H9 (cell line): ENCODE data around the gene SLC1A1. TPM values are rescaled to one million over a fixed set of nuclear protein-coding genes. Genes with fewer than 3 reads are reported as not detected.

Experiments used
- DNase-seq: peaks from one replicate; pipeline ENCODE4 v3.0.0-alpha.2; 2017
- H2AFZ ChIP-seq: one replicate; pipeline ENCODE4 v1.6.1; 2013; ENCODE audit warnings: mild to moderate bottlenecking, low read length, control low read depth, moderate library complexity
- H2AK5ac ChIP-seq: 2 replicates; pipeline ENCODE4 v1.6.1; 2013; ENCODE audit warnings: low read length, control low read depth, mixed read lengths; ENCODE audit not compliant: insufficient read length
- H2BK120ac ChIP-seq: one replicate; pipeline ENCODE4 v1.6.1; 2013; ENCODE audit warnings: low read depth, mild to moderate bottlenecking, low read length, control low read depth, inconsistent platforms; ENCODE audit not compliant: poor library complexity, severe bottlenecking
- H2BK12ac ChIP-seq: 2 replicates; pipeline ENCODE4 v1.6.1; 2013; ENCODE audit warnings: low read length, control low read depth, mixed read lengths, low read depth; ENCODE audit not compliant: insufficient read length
- H2BK15ac ChIP-seq: 2 replicates; pipeline ENCODE4 v1.6.1; 2013; ENCODE audit warnings: low read depth, low read length, control low read depth
- H2BK20ac ChIP-seq: one replicate; pipeline ENCODE4 v1.6.1; 2013; ENCODE audit warnings: low read depth, mild to moderate bottlenecking, low read length, control low read depth, inconsistent platforms; ENCODE audit not compliant: poor library complexity, severe bottlenecking
- H2BK5ac ChIP-seq: 2 replicates; pipeline ENCODE4 v1.6.1; 2013; ENCODE audit warnings: low read length, control low read depth, mixed read lengths; ENCODE audit not compliant: insufficient read length
- H3K14ac ChIP-seq: 2 replicates; pipeline ENCODE4 v1.6.1; 2013; ENCODE audit warnings: low read length, control low read depth; ENCODE audit not compliant: insufficient read depth
- H3K18ac ChIP-seq: 2 replicates; pipeline ENCODE4 v1.6.1; 2013; ENCODE audit warnings: low read depth, mild to moderate bottlenecking, mixed read lengths, low read length, control low read depth; ENCODE audit not compliant: insufficient read length
- H3K23ac ChIP-seq: 2 replicates; pipeline ENCODE4 v1.6.1; 2013; ENCODE audit warnings: low read length, control low read depth, mixed read lengths, low read depth; ENCODE audit not compliant: insufficient read length
- H3K23me2 ChIP-seq: 2 replicates; pipeline ENCODE4 v1.6.1; 2013; ENCODE audit warnings: low read depth, mild to moderate bottlenecking, mixed read lengths, low read length, control low read depth; ENCODE audit not compliant: insufficient read length, poor library complexity, severe bottlenecking
- H3K27ac ChIP-seq: 2 replicates; pipeline ENCODE4 v1.5.1; 2013; ENCODE audit warnings: low read length, control low read depth, mixed read lengths, low read depth; ENCODE audit not compliant: insufficient read length
- H3K27me3 ChIP-seq: 2 replicates; pipeline ENCODE4 v1.6.1; 2013; ENCODE audit warnings: low read length, control low read depth, inconsistent platforms; ENCODE audit not compliant: insufficient read depth
- H3K4ac ChIP-seq: 2 replicates; pipeline ENCODE4 v1.6.1; 2013; ENCODE audit warnings: low read depth, mild to moderate bottlenecking, control low read depth, inconsistent platforms, low read length, moderate library complexity
- H3K4me1 ChIP-seq: 2 replicates; pipeline ENCODE4 v1.6.1; 2013; ENCODE audit warnings: low read length, control low read depth, inconsistent platforms; ENCODE audit not compliant: insufficient read depth
- H3K4me2 ChIP-seq: 2 replicates; pipeline ENCODE4 v1.6.1; 2013; ENCODE audit warnings: low read length, control low read depth, mixed read lengths; ENCODE audit not compliant: insufficient read length, insufficient read depth
- H3K56ac ChIP-seq: 2 replicates; pipeline ENCODE4 v1.6.1; 2013; ENCODE audit warnings: low read depth, mild to moderate bottlenecking, mixed read lengths, low read length, control low read depth; ENCODE audit not compliant: insufficient read length
- H3K79me1 ChIP-seq: 2 replicates; pipeline ENCODE4 v1.6.1; 2013; ENCODE audit warnings: low read depth, mild to moderate bottlenecking, moderate library complexity, low read length, control low read depth, inconsistent platforms; ENCODE audit not compliant: insufficient read depth, poor library complexity, severe bottlenecking
- H3K79me2 ChIP-seq: 2 replicates; pipeline ENCODE4 v1.6.1; 2013; ENCODE audit warnings: low read length, control low read depth, inconsistent platforms; ENCODE audit not compliant: insufficient read depth
- H3K9ac ChIP-seq: 2 replicates; pipeline ENCODE4 v1.6.1; 2013; ENCODE audit warnings: low read length, control low read depth, mixed read lengths; ENCODE audit not compliant: insufficient read length; ENCODE audit errors: extremely low read depth
- H3K9me3 ChIP-seq: one replicate; pipeline ENCODE4 v1.6.1; 2013; ENCODE audit warnings: low read depth, low read length, inconsistent platforms; ENCODE audit not compliant: control insufficient read depth
- H3T11ph ChIP-seq: one replicate; pipeline ENCODE4 v1.6.1; 2013; ENCODE audit warnings: mild to moderate bottlenecking, low read length, control low read depth, inconsistent platforms
- H4K20me1 ChIP-seq: one replicate; pipeline ENCODE4 v1.6.1; 2013; ENCODE audit not compliant: control insufficient read depth, insufficient read length, insufficient read depth
- H4K5ac ChIP-seq: 2 replicates; pipeline ENCODE4 v1.6.1; 2013; ENCODE audit warnings: low read depth, mild to moderate bottlenecking, mixed read lengths, low read length, control low read depth; ENCODE audit not compliant: insufficient read length
- H4K8ac ChIP-seq: replicated peaks from 2 replicates; pipeline ENCODE4 v1.6.1; 2013; ENCODE audit warnings: low read length, control low read depth, mixed read lengths, low read depth; ENCODE audit not compliant: insufficient read length
- H4K91ac ChIP-seq: 2 replicates; pipeline ENCODE4 v1.6.1; 2013; ENCODE audit warnings: low read depth, mild to moderate bottlenecking, moderate library complexity, mixed read lengths, low read length, control low read depth; ENCODE audit not compliant: insufficient read length
- H3K27ac Mint-ChIP-seq, 3 experiments: 2 replicates in 2 of 3; 3 replicates in 1 of 3; pipeline ENCODE4 v1.8.0; 2020 to 2021; ENCODE audit warnings: mixed read lengths in 3 of 3, mild to moderate bottlenecking in 1 of 3, moderate library complexity in 1 of 3
- H3K27me3 Mint-ChIP-seq: 2 replicates; pipeline ENCODE4 v1.8.0; 2021; ENCODE audit warnings: low read depth, mild to moderate bottlenecking, moderate library complexity, mixed read lengths
- H3K36me3 Mint-ChIP-seq, 3 experiments: 2 replicates in 2 of 3; 3 replicates in 1 of 3; pipeline ENCODE4 v1.8.0; 2020 to 2021; ENCODE audit warnings: low read depth in 3 of 3, mixed read lengths in 3 of 3; ENCODE audit not compliant: insufficient read depth in 1 of 3
- H3K4me1 Mint-ChIP-seq, 2 experiments: 2 replicates each; pipeline ENCODE4 v1.8.0; 2020; ENCODE audit warnings: mixed read lengths in 2 of 2
- H3K4me3 Mint-ChIP-seq, 2 experiments: 2 replicates in 1 of 2; 3 replicates in 1 of 2; pipeline ENCODE4 v1.8.0; 2020 to 2021; ENCODE audit warnings: mild to moderate bottlenecking in 2 of 2, mixed read lengths in 2 of 2, moderate library complexity in 1 of 2
- H3K9me3 Mint-ChIP-seq, 2 experiments: 2 replicates in 1 of 2; 3 replicates in 1 of 2; pipeline ENCODE4 v1.8.0; 2020; ENCODE audit warnings: mild to moderate bottlenecking in 2 of 2, mixed read lengths in 2 of 2, moderate library complexity in 1 of 2
- WGBS: extraction: QIAGEN DNeasy Blood & Tissue Kit; methylation state at CpG from one replicate; pipeline ENCODE4 v1.1.7; 2013; ENCODE audit warnings: missing lambda C conversion rate, low lambda C conversion rate, mixed read lengths; ENCODE audit not compliant: insufficient read length; ENCODE audit errors: extremely low coverage; 5-methylcytosine and 5-hydroxymethylcytosine counted together
- total RNA-seq: library from RNA; stranded (reverse); gene quantifications from 2 replicates; pipeline ENCODE4 v1.2.1, GENCODE V29; 2021
- TF ChIP-seq, protein P1 (sequence below): fragments of 200-600 bp; sonication (generic); conservative IDR thresholded peaks from 3 replicates; pipeline ENCODE4 v1.8.0; 2021; ENCODE audit warnings: antibody characterized with exemption, mild to moderate bottlenecking

The SLC1A1 gene
- total RNA-seq, 1 experiment from 2014 or later, result 4.7 TPM

DNA sequence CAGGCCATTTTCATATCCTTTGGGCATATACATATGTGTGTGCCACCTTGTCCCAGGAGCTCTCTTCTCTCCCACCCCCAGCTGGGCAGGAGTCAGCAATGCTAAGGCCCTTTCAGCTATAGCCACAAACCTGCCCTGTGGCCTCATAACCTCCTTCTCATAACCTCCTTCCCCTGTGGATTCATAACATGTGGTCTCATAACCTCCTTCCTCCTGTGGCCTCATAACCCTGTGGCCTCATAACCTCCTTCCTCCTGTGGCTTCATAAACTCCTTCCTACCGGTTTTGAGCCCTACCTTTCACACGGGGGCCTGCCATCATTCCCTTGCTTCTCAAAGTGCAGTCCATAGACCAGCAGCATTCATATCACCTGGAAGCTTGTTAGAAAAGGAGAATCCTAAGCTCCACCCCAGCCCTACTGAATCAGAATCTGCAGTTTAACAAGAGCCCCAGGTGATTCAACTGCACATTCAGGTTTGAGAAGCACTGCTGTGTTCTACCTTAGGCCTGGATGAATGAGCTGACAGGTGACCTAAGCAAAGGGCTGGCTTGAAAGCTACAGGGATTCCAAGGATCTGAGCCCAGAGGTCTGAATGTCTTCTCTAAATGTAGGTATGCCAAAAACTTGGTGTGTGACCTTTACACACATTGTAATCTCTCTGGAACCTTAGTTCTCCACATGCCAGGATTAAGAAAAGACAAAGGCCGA is 129.9 kb downstream of the SLC1A1 start:
- Histone ChIP-seq H2AFZ (no peak overlapping the region), H2BK120ac (no peak overlapping the region), H3K4me1 (peaks cover 12% of the 10 kb centered on the region; the same call in 1 of the 2 replicates), H3K23ac (no peak overlapping the region), H4K5ac (no peak overlapping the region), H3K4me2 (no peak overlapping the region), H3K56ac (no peak overlapping the region), H3K14ac (no peak overlapping the region), H2BK20ac (no peak overlapping the region), H2BK15ac (no peak overlapping the region), H3T11ph (no peak overlapping the region), H4K20me1 (no peaks in the 10 kb centered on the region), H3K4ac (no peak overlapping the region), H3K27me3 (no peaks in the 10 kb centered on the region), H2BK12ac (no peak overlapping the region), H3K9me3 (no peaks in the 10 kb centered on the region), H3K23me2 (no peaks in the 10 kb centered on the region), H3K9ac (no peak overlapping the region), H2BK5ac (no peak overlapping the region), H3K18ac (no peak overlapping the region), H4K91ac (no peak overlapping the region), H3K79me2 (no peaks in the 10 kb centered on the region), H2AK5ac (no peak overlapping the region), H4K8ac (no peak overlapping the region), H3K27ac (no peak overlapping the region), H3K79me1 (no peaks in the 10 kb centered on the region)
- no peak for DNase-seq
- Mint-ChIP-seq H3K4me1 (peaks cover 37% of the 10 kb centered on the region in 2 experiments), H3K9me3 (no peaks in the 10 kb centered on the region), H3K36me3 (no peaks in the 10 kb centered on the region), H3K4me3 (no peak overlapping the region), H3K27me3 (no peaks in the 10 kb centered on the region), H3K27ac (peak overlapping the region; percentile 31 to 96 (median 69))
- TF ChIP-seq, protein P1, sequence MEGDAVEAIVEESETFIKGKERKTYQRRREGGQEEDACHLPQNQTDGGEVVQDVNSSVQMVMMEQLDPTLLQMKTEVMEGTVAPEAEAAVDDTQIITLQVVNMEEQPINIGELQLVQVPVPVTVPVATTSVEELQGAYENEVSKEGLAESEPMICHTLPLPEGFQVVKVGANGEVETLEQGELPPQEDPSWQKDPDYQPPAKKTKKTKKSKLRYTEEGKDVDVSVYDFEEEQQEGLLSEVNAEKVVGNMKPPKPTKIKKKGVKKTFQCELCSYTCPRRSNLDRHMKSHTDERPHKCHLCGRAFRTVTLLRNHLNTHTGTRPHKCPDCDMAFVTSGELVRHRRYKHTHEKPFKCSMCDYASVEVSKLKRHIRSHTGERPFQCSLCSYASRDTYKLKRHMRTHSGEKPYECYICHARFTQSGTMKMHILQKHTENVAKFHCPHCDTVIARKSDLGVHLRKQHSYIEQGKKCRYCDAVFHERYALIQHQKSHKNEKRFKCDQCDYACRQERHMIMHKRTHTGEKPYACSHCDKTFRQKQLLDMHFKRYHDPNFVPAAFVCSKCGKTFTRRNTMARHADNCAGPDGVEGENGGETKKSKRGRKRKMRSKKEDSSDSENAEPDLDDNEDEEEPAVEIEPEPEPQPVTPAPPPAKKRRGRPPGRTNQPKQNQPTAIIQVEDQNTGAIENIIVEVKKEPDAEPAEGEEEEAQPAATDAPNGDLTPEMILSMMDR, result no peak
- no CpG with 5 or more reads among the region's 3 CpGs for WGBS
